Neural crest cell (in vitro differentiated cells): ENCODE results near the gene DLEC1. TPM values are rescaled to one million over a fixed set of nuclear protein-coding genes. Genes with fewer than 3 reads are reported as not detected.

Experiments used
- DNase-seq: peaks from one replicate; pipeline ENCODE4 v3.0.0; 2021; ENCODE audit warnings: low read depth, mixed read lengths, low spot score
- H3K27ac Mint-ChIP-seq: one replicate; pipeline ENCODE4 v1.8.0; 2021; ENCODE audit warnings: mild to moderate bottlenecking, mixed read lengths; ENCODE audit not compliant: unreplicated experiment
- H3K27me3 Mint-ChIP-seq: 2 replicates; pipeline ENCODE4 v1.8.0; 2021; ENCODE audit warnings: low read depth, mild to moderate bottlenecking, mixed read lengths
- H3K36me3 Mint-ChIP-seq: 2 replicates; pipeline ENCODE4 v1.8.0; 2021; ENCODE audit warnings: low read depth, mild to moderate bottlenecking, mixed read lengths
- H3K4me1 Mint-ChIP-seq: 2 replicates; pipeline ENCODE4 v1.8.0; 2021; ENCODE audit warnings: mixed read lengths
- H3K4me3 Mint-ChIP-seq: one replicate; pipeline ENCODE4 v1.8.0; 2021; ENCODE audit warnings: mild to moderate bottlenecking, mixed read lengths
- H3K9me3 Mint-ChIP-seq: 2 replicates; pipeline ENCODE4 v1.8.0; 2021; ENCODE audit warnings: mixed read lengths
- total RNA-seq: library from RNA; stranded (reverse); gene quantifications from 2 replicates; pipeline ENCODE4 v1.2.1, GENCODE V29; 2021
- TF ChIP-seq, protein P1 (sequence below): fragments of 200-600 bp; sonication (generic); conservative IDR thresholded peaks from 2 replicates; pipeline ENCODE4 v1.5.0; 2021; ENCODE audit warnings: antibody characterized with exemption, mild to moderate bottlenecking

Gene DLEC1
- total RNA-seq, 1 donor from 2014 or later = 1.3 TPM

DNA sequence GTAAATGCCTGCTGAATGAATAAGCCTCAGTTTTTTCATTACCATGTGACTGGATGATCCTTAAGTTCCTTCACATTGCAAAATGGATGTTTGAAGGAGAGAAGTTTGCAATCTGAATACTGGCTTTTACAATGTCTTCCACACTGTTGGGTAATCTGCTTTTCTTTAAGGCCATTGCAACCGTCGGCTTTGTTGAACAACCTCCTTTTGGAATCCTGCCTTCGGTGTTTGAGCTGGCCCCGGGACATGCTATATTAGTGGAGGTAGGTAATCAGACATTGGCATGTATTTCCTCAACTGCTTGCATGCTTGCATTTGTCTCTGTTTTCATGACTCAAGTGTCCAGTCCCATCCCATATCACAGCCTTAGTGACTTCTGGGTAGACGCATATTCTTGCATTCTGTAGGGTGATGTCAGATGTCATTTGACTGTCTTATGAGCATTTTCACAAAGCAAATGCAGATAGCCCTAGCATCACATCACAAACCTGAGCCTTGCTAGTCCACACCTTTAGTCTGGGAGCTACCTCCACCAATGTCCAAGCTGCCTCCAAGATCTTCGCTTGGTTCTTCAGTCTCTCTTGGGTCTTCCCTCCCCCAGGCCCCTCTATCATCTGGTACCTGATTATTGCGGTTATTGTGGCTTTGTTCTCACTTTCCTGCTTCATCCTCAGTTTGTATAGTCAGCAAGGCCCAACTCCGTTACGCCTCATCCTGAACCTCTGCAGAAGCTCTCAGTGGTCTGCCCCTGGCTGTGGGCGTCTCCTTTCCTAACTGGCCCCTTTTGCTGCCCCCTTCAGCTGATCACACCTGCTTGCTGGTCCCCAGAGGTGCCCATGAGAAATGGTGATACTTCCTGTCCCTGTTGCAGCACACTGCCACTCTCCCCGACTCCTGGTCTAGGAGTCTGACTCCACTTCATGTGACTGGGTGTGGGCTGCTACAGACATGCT, 49.4 kb downstream of the DLEC1 start:
- TF ChIP-seq, protein P1, sequence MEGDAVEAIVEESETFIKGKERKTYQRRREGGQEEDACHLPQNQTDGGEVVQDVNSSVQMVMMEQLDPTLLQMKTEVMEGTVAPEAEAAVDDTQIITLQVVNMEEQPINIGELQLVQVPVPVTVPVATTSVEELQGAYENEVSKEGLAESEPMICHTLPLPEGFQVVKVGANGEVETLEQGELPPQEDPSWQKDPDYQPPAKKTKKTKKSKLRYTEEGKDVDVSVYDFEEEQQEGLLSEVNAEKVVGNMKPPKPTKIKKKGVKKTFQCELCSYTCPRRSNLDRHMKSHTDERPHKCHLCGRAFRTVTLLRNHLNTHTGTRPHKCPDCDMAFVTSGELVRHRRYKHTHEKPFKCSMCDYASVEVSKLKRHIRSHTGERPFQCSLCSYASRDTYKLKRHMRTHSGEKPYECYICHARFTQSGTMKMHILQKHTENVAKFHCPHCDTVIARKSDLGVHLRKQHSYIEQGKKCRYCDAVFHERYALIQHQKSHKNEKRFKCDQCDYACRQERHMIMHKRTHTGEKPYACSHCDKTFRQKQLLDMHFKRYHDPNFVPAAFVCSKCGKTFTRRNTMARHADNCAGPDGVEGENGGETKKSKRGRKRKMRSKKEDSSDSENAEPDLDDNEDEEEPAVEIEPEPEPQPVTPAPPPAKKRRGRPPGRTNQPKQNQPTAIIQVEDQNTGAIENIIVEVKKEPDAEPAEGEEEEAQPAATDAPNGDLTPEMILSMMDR = no peak
- Mint-ChIP-seq H3K27me3 (peaks cover 29% of the 10 kb centered on the region), H3K9me3 (peaks cover 12% of the 10 kb centered on the region), H3K27ac (no peak overlapping the region), H3K4me1 (peaks cover 11% of the 10 kb centered on the region), H3K4me3 (no peak overlapping the region), H3K36me3 (peaks cover 16% of the 10 kb centered on the region)
- no peak for DNase-seq

DNA sequence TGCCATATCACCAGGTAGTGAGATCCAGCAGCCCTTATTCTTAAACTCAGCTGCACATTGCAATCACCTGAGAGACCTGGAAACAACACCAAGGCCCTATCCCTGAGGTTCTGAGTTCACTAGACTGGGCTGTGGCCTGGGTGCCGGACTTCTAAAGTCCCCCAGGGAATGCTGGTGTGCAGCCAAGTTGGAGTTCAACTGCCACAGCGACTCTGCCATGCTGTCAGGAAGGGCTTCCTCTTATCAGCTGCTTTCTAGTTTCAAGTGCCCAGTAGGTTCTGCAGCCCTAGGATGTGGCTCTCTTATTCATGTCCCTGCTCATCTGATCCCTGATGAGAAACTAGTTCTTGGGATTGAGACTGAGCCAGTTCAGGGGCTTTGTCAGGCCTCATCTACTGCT, 50.2 kb downstream of the DLEC1 start:
- DNase-seq = no peak
- peaks cover 12% of the 10 kb centered on the region for H3K36me3 Mint-ChIP-seq
- H3K4me3 Mint-ChIP-seq = no peak overlapping the region
- H3K27ac Mint-ChIP-seq = no peak overlapping the region
- peaks cover 7% of the 10 kb centered on the region for H3K4me1 Mint-ChIP-seq
- peaks cover 25% of the 10 kb centered on the region for H3K27me3 Mint-ChIP-seq
- peaks cover 8% of the 10 kb centered on the region for H3K9me3 Mint-ChIP-seq
- TF ChIP-seq, protein P1 = no peak

GRCh38 chr3:38090453-38090852, 51.4 kb downstream of the DLEC1 start:
- H3K9me3 Mint-ChIP-seq = no peaks in the 10 kb centered on the region
- TF ChIP-seq, protein P1 = no peak
- no peak for DNase-seq

DNA sequence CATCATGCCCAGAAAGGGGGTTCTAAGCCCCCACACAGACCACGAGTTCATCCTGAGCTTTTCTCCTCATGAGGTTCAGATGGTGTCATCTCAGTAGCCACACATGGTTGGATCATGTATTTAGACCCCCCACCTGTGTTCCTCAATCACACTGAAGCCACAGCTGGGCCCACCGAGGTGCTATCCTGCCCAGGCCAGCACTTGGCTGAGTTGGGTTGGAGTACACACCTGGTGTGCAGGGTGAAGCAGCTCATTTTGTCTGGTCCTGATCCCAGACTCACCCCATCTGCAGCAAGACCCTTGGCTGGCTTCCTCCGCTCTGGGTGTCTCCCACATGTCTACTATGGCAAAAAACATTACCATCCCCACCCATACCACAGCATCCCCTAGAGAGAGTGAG, 56.0 kb downstream of the DLEC1 start:
- Mint-ChIP-seq H3K27ac (no peak overlapping the region), H3K36me3 (no peaks in the 10 kb centered on the region), H3K4me3 (no peak overlapping the region), H3K9me3 (no peaks in the 10 kb centered on the region), H3K27me3 (peaks cover 15% of the 10 kb centered on the region), H3K4me1 (peaks cover 13% of the 10 kb centered on the region)
- TF ChIP-seq, protein P1 = no peak
- no peak for DNase-seq

More at GRCh38 chr3:38090453-38090852, 51.4 kb downstream of the DLEC1 start:
- H3K27ac Mint-ChIP-seq = no peak overlapping the region
- H3K4me1 Mint-ChIP-seq = no peaks in the 10 kb centered on the region
- peaks cover 15% of the 10 kb centered on the region for H3K27me3 Mint-ChIP-seq
- H3K36me3 Mint-ChIP-seq = no peaks in the 10 kb centered on the region
- no peak overlapping the region for H3K4me3 Mint-ChIP-seq

DNA sequence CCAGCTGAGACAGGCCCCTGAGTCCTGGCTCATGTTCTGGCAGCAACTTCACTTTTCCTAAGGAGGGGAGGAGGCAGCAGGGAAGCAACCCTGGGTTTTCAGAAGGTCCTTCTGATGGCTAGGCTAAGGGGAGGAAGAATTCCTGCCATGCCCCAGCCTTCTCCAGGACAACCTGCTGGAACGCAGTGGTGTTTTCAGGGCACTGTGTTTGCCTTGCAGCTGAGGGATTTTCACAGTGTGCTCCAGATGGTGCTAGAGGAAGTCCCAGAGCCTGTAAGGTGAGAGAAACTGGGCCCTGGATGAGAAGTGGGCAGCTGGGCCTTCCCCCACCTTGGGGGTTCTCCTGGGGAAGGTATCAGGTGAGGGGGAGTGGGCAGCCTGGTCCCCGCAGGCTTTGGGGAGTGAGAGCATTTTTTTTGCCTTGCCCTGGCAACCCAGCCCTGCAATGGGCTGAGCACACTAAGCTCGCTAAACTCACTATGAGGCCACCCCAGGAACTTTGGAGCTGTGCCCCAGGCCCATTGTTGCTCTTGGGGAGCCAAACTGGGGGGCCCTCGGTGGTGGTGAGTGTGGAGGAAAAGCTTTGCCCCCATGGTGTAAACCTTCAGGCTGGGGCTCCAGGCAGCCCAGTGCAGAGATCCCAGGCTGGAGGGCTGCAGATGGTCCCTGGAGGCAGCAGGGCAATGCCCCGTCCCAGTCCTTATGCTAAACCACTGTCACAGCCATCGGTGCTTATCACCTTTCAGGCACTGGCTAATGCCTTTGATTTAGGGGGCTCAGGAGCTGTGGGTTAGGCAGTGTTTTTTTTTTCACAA, 56.9 kb downstream of the DLEC1 start:
- Mint-ChIP-seq H3K4me1 (peaks cover 15% of the 10 kb centered on the region), H3K27me3 (peaks cover 15% of the 10 kb centered on the region)
- TF ChIP-seq, protein P1 = no peak

More for the DNA sequence above, 56.9 kb downstream of the DLEC1 start:
- Mint-ChIP-seq H3K4me3 (no peak overlapping the region), H3K9me3 (no peaks in the 10 kb centered on the region), H3K36me3 (no peaks in the 10 kb centered on the region), H3K27ac (no peak overlapping the region)
- no peak for DNase-seq
